ENCODE data around the gene LTB. TPM values are rescaled to one million over a fixed set of nuclear protein-coding genes. Genes with fewer than 3 reads are reported as not detected.

LTB gene
- total RNA-seq, 1 donor from 2014 or later: 5.4 TPM

GRCh38 chr6:31588871-31589650 is 6.8 kb upstream of the LTB start:
- TF ChIP-seq POLR2AphosphoS5 (IDR thresholded peaks at IDR 0.05; ENCODE audit: insufficient read depth in 1 of 2, low read depth in 1 of 2): no peak
- no peak for TF ChIP-seq POLR2A (IDR thresholded peaks at IDR 0.05)
- TF ChIP-seq CTCF (IDR thresholded peaks at IDR 0.05): no peak
- intact Hi-C loops (cut with DNase I): no loop called here
- Histone ChIP-seq H3K9me3 (no peaks in the 10 kb centered on the region), H3K4me3 (no peak overlapping the region), H3K27ac (no peak overlapping the region), H3K36me3 (no peaks in the 10 kb centered on the region), H3K4me1 (no peaks in the 10 kb centered on the region), H3K27me3 (no peaks in the 10 kb centered on the region)
- no peak for DNase-seq (ENCODE audit: extremely low spot score in 2 of 2)

- Histone ChIP-seq H3K9me3 (no peaks in the 10 kb centered on the region), H3K27ac (no peak overlapping the region), H3K36me3 (no peaks in the 10 kb centered on the region), H3K27me3 (no peaks in the 10 kb centered on the region), H3K4me3 (no peak overlapping the region), H3K4me1 (no peaks in the 10 kb centered on the region)
- no peak for DNase-seq (ENCODE audit: extremely low spot score in 2 of 2)
- intact Hi-C loops (cut with DNase I): no loop called here
- TF ChIP-seq POLR2AphosphoS5 (IDR thresholded peaks at IDR 0.05; ENCODE audit: insufficient read depth in 1 of 2, low read depth in 1 of 2) (no peak), POLR2A (IDR thresholded peaks at IDR 0.05) (no peak), CTCF (IDR thresholded peaks at IDR 0.05) (no peak)
These were observed 5.9 kb upstream of the LTB start for GRCh38 chr6:31587791-31588777.

- Histone ChIP-seq H3K4me3 (no peak overlapping the region), H3K27me3 (no peaks in the 10 kb centered on the region), H3K27ac (no peak overlapping the region), H3K9me3 (no peaks in the 10 kb centered on the region), H3K4me1 (peaks cover 13% of the 10 kb centered on the region), H3K36me3 (no peaks in the 10 kb centered on the region)
- no peak for TF ChIP-seq POLR2AphosphoS5 (IDR thresholded peaks at IDR 0.05; ENCODE audit: insufficient read depth in 1 of 2, low read depth in 1 of 2)
- no peak for TF ChIP-seq CTCF (IDR thresholded peaks at IDR 0.05)
- TF ChIP-seq POLR2A (IDR thresholded peaks at IDR 0.05): no peak
- intact Hi-C loops (cut with DNase I): no loop called here
- no peak for DNase-seq (ENCODE audit: extremely low spot score in 2 of 2)
These were observed 4.5 kb upstream of the LTB start for GRCh38 chr6:31586599-31587281.

DNA sequence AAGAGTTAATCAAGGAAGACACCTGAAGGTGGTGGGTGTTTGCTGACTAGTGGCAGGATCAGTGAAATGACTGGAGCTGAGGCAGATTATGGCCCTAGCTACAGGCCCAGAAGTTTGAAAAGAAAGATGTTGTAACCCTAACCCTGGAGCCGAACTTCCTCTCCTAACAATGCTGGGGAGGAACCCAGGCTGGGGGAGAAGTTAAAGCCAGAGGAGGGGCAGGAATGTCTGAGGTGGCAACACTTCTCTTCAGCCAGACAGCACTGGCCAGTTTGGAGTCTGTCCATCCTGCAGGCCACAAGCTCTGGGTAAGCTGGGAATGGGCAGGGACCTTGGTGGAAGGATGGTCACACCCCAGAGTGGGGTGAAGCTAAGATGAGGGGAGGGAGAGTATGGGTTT is 3.8 kb upstream of the LTB start, which contains the start of gene LST1:
LST1 (plus strand) TSS at position 270 of the 400 bp plus-strand sequence. CDS start 1,023 bp downstream, outside the sequence.
- Histone ChIP-seq H3K4me1 (peaks cover 19% of the 10 kb centered on the region), H3K27ac (no peak within 1 kb of the TSS), H3K27me3 (no peaks in the 10 kb centered on the region), H3K36me3 (no peaks in the 10 kb centered on the region), H3K9me3 (no peaks in the 10 kb centered on the region), H3K4me3 (no peak within 1 kb of the TSS)
- intact Hi-C loops (cut with DNase I): no loop called here
- TF ChIP-seq POLR2A (IDR thresholded peaks at IDR 0.05) (no peak), POLR2AphosphoS5 (IDR thresholded peaks at IDR 0.05; ENCODE audit: insufficient read depth in 1 of 2, low read depth in 1 of 2) (no peak), CTCF (IDR thresholded peaks at IDR 0.05) (no peak)
- DNase-seq (ENCODE audit: extremely low spot score in 2 of 2): no peak

Data from vagina (tissue), 2 donors.